ENCODE measurements around the gene RARRES2.

RARRES2 gene

GRCh38 chr7:150372271-150373048 is 31.0 kb upstream of the RARRES2 start:
- FAIRE-seq (no peak), DNase-seq (ENCODE audit: insufficient read length, low spot score) (no peak)
- TF ChIP-seq TAF1 (IDR thresholded peaks at IDR 0.05; ENCODE audit: low read depth, low read length): no peak
- TF ChIP-seq POU2F2 (IDR thresholded peaks at IDR 0.05; ENCODE audit: low read depth, low read length): no peak
- no peak; the same call in 1 of the 2 replicates for TF ChIP-seq POLR2AphosphoS5 (IDR thresholded peaks at IDR 0.05; ENCODE audit: low read depth, low read length)
- TF ChIP-seq PAX5 (IDR thresholded peaks at IDR 0.05; ENCODE audit: insufficient read depth, low read length, severe bottlenecking): no peak
- TF ChIP-seq SPI1 (IDR thresholded peaks at IDR 0.05; ENCODE audit: low read depth, low read length): no peak
- no peak for TF ChIP-seq POLR2A (IDR thresholded peaks at IDR 0.05; ENCODE audit: low read depth, low read length)

DNA sequence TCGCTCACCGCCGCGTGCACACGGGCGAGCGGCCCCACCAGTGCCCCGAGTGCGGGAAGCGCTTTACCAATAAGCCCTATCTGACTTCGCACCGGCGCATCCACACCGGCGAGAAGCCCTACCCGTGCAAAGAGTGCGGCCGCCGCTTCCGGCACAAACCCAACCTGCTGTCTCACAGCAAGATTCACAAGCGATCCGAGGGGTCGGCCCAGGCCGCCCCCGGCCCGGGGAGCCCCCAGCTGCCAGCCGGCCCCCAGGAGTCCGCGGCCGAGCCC is 30.5 kb upstream of the RARRES2 start:
- DNase-seq (ENCODE audit: insufficient read length, low spot score) (no peak), FAIRE-seq (no peak)
- TF ChIP-seq POU2F2 (IDR thresholded peaks at IDR 0.05; ENCODE audit: low read depth, low read length) (no peak), TAF1 (IDR thresholded peaks at IDR 0.05; ENCODE audit: low read depth, low read length) (no peak), SPI1 (IDR thresholded peaks at IDR 0.05; ENCODE audit: low read depth, low read length) (no peak), POLR2A (IDR thresholded peaks at IDR 0.05; ENCODE audit: low read depth, low read length) (no peak), PAX5 (IDR thresholded peaks at IDR 0.05; ENCODE audit: insufficient read depth, low read length, severe bottlenecking) (no peak), POLR2AphosphoS5 (IDR thresholded peaks at IDR 0.05; ENCODE audit: low read depth, low read length) (no peak)

- DNase-seq (ENCODE audit: insufficient read length, low spot score) (no peak), FAIRE-seq (no peak)
- TF ChIP-seq PAX5 (IDR thresholded peaks at IDR 0.05; ENCODE audit: insufficient read depth, low read length, severe bottlenecking) (no peak), POU2F2 (IDR thresholded peaks at IDR 0.05; ENCODE audit: low read depth, low read length) (no peak), SPI1 (IDR thresholded peaks at IDR 0.05; ENCODE audit: low read depth, low read length) (no peak), POLR2AphosphoS5 (IDR thresholded peaks at IDR 0.05; ENCODE audit: low read depth, low read length) (0 out of 2 replicates have a peak, but pooled peaks have one; percentile 27), POLR2A (IDR thresholded peaks at IDR 0.05; ENCODE audit: low read depth, low read length) (0 out of 2 replicates have a peak, but pooled peaks have one; percentile 23), TAF1 (IDR thresholded peaks at IDR 0.05; ENCODE audit: low read depth, low read length) (no peak)
Measured at GRCh38 chr7:150371131-150371995, 29.9 kb upstream of the RARRES2 start.

GRCh38 chr7:150370612-150371071 is 29.2 kb upstream of the RARRES2 start:
- DNase-seq (ENCODE audit: insufficient read length, low spot score) (no peak), FAIRE-seq (no peak)
- TF ChIP-seq SPI1 (IDR thresholded peaks at IDR 0.05; ENCODE audit: low read depth, low read length) (no peak), POU2F2 (IDR thresholded peaks at IDR 0.05; ENCODE audit: low read depth, low read length) (no peak), POLR2A (IDR thresholded peaks at IDR 0.05; ENCODE audit: low read depth, low read length) (no peak), TAF1 (IDR thresholded peaks at IDR 0.05; ENCODE audit: low read depth, low read length) (no peak), PAX5 (IDR thresholded peaks at IDR 0.05; ENCODE audit: insufficient read depth, low read length, severe bottlenecking) (no peak), POLR2AphosphoS5 (IDR thresholded peaks at IDR 0.05; ENCODE audit: low read depth, low read length) (no peak)

GRCh38 chr7:150369748-150370501 is 28.5 kb upstream of the RARRES2 start:
- DNase-seq (ENCODE audit: insufficient read length, low spot score): no peak

DNA sequence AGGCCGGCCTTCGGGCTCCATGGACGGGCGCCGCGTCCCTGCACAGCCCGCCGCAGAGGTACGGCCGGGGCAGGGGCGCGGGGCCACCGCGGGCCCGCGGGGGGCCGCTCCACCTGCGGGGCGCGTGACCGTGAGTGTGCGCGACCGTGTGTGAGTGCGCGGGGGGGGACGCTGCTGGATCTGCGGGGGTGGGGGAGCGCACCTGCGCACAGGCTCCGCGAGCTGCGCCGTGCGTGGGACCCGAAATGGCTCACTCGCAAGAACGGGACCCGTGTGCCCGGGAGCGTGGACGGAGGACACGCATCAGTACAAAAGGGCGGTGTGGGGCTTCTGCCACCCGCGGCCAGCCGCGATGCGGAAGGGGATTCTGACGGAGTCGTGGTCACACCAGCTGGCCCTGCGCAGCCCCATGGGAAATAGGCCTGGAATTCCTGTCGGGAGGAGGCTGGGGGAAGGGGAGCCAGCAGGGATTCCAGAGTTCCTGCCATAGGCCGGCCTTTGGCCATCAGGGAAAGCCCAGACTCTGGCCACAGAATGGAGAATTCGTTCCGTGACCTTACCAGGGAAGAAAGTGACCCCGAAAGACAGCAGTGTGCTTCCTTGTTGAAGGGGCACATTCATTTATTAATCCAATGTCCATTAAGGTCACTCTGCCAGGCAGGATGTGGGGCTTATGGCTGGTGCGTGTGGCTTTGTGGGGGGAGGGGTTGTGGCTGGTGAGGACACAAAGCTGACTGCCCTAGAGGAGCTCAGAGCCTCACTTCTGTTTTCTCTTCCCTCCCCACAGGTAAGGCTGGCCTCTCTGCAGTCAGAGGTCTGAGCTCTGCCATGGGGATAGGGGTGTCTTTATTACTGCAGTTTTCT is 27.7 kb upstream of the RARRES2 start:
- TF ChIP-seq TAF1 (IDR thresholded peaks at IDR 0.05; ENCODE audit: low read depth, low read length): peak; percentile 29
- peak; percentile 79 for TF ChIP-seq POLR2AphosphoS5 (IDR thresholded peaks at IDR 0.05; ENCODE audit: low read depth, low read length)
- no peak for TF ChIP-seq PAX5 (IDR thresholded peaks at IDR 0.05; ENCODE audit: insufficient read depth, low read length, severe bottlenecking)
- TF ChIP-seq SPI1 (IDR thresholded peaks at IDR 0.05; ENCODE audit: low read depth, low read length): peak; percentile 74
- TF ChIP-seq POLR2A (IDR thresholded peaks at IDR 0.05; ENCODE audit: low read depth, low read length): peak; percentile 58; the same call in 1 of the 2 replicates
- no peak for TF ChIP-seq POU2F2 (IDR thresholded peaks at IDR 0.05; ENCODE audit: low read depth, low read length)
- DNase-seq (ENCODE audit: insufficient read length, low spot score) (peak; percentile 62), FAIRE-seq (peak; percentile 89)

More at GRCh38 chr7:150369748-150370501, 28.5 kb upstream of the RARRES2 start:
- FAIRE-seq: no peak
- TF ChIP-seq PAX5 (IDR thresholded peaks at IDR 0.05; ENCODE audit: insufficient read depth, low read length, severe bottlenecking) (no peak), POLR2AphosphoS5 (IDR thresholded peaks at IDR 0.05; ENCODE audit: low read depth, low read length) (0 out of 2 replicates have a peak, but pooled peaks have one; percentile 11)

- DNase-seq (ENCODE audit: insufficient read length, low spot score): peak; percentile 79
- peak; percentile 81 for FAIRE-seq
- TF ChIP-seq PAX5 (IDR thresholded peaks at IDR 0.05; ENCODE audit: insufficient read depth, low read length, severe bottlenecking) (peak; percentile 24), TAF1 (IDR thresholded peaks at IDR 0.05; ENCODE audit: low read depth, low read length) (no peak; the same call in none of the 2 replicates), POLR2AphosphoS5 (IDR thresholded peaks at IDR 0.05; ENCODE audit: low read depth, low read length) (peak; percentile 32; the same call in 1 of the 2 replicates)
Measured at GRCh38 chr7:150368096-150368883, 26.9 kb upstream of the RARRES2 start, which contains the start of gene REPIN1. TSS of gene REPIN1 (plus strand) at chr7:150368822. CDS start at chr7:150369712, 890 bp downstream.
